Endothelial cell of umbilical vein (primary cell): ENCODE measurements around the gene LMF1. TPM values are rescaled to one million over a fixed set of nuclear protein-coding genes. Genes with fewer than 3 reads are reported as not detected.

Experiments used
- BruUV-seq: library from RNA; stranded (reverse); fragments of 400-500 nt; replicated peaks from 2 replicates; lab custom pipeline; 2021; lab: Mats Ljungman, UMichigan
- CTCF ChIA-PET: fragments of 300-600, 350-600 bp; sonication (Branson Sonifier 250); formaldehyde crosslinking; loops from one replicate; lab custom pipeline; 2021; ENCODE audit warnings: antibody characterized with exemption, inconsistent platforms; lab: Charles Lee
- POLR2A ChIA-PET: fragments of 300-600, 350-600 bp; sonication (Branson Sonifier 250); formaldehyde crosslinking; loops from one replicate; lab custom pipeline; 2021; ENCODE audit warnings: antibody characterized with exemption, inconsistent platforms; lab: Charles Lee
- DNase-seq: peaks from one replicate; pipeline ENCODE4 v3.0.0-alpha.2; 2011; ENCODE audit warnings: low read depth, low spot score
- FAIRE-seq: peaks from 2 replicates; lab custom pipeline; 2011; peaks lifted over from hg19 to GRCh38; lab: Jason Lieb, UNC
- H2AFZ ChIP-seq: 2 replicates; pipeline ENCODE4 v1.6.0; 2012; ENCODE audit warnings: low read depth, low read length, control low read depth, inconsistent platforms
- H3K27ac ChIP-seq: 2 replicates; pipeline ENCODE4 v1.5.1; 2011; ENCODE audit warnings: low read depth, mild to moderate bottlenecking, control low read depth, low read length, moderate library complexity; ENCODE audit not compliant: insufficient read depth
- H3K27me3 ChIP-seq, 2 experiments: 2 replicates each; pipeline versions ENCODE4 v1.6.0 to v1.6.1; 2011; ENCODE audit warnings: low read length in 2 of 2, mixed read lengths in 1 of 2; ENCODE audit not compliant: control insufficient read depth in 2 of 2, insufficient read depth in 2 of 2
- H3K36me3 ChIP-seq, 2 experiments: 2 replicates in 1 of 2; 3 replicates in 1 of 2; pipeline ENCODE4 v1.5.1; 2011; ENCODE audit warnings: low read length in 2 of 2, mild to moderate bottlenecking in 1 of 2, moderate library complexity in 1 of 2; ENCODE audit not compliant: control insufficient read depth in 2 of 2, insufficient read depth in 2 of 2; ENCODE audit errors: extremely low read depth in 1 of 2
- H3K4me1 ChIP-seq: 3 replicates; pipeline ENCODE4 v1.5.1; 2011; ENCODE audit warnings: mild to moderate bottlenecking, low read length; ENCODE audit not compliant: control insufficient read depth, insufficient read depth; ENCODE audit errors: extremely low read depth
- H3K4me2 ChIP-seq: 2 replicates; pipeline ENCODE4 v1.6.1; 2011; ENCODE audit warnings: low read length, control low read depth, mixed read lengths; ENCODE audit not compliant: insufficient read depth
- H3K4me3 ChIP-seq, 3 experiments: fragments of 200-600 bp in 1 of 3; sonication (generic), shearing (Covaris generic) in 1 of 3; replicated peaks in 1 of 3; 2 replicates each; pipeline ENCODE4 v1.5.1; 2011 to 2016; ENCODE audit warnings: control low read depth in 3 of 3, low read length in 3 of 3, mild to moderate bottlenecking in 2 of 3, inconsistent platforms in 1 of 3, low read depth in 1 of 3, moderate library complexity in 1 of 3; ENCODE audit not compliant: insufficient read depth in 1 of 3
- H3K79me2 ChIP-seq: 2 replicates; pipeline ENCODE4 v1.6.0; 2012; ENCODE audit warnings: low read length, inconsistent platforms; ENCODE audit not compliant: control insufficient read depth, insufficient read depth
- H3K9ac ChIP-seq: replicated peaks from 2 replicates; pipeline ENCODE3; 2011; ENCODE audit warnings: low read length, control low read depth; ENCODE audit not compliant: insufficient read depth; ENCODE audit errors: extremely low read depth
- H3K9me1 ChIP-seq: replicated peaks from 3 replicates; pipeline ENCODE4 v1.6.0; 2011; ENCODE audit warnings: mild to moderate bottlenecking, low read length; ENCODE audit not compliant: control insufficient read depth, insufficient read depth; ENCODE audit errors: extremely low read depth
- H3K9me3 ChIP-seq: replicated peaks from 2 replicates; pipeline ENCODE4 v1.5.1; 2012; ENCODE audit warnings: low read length, inconsistent platforms; ENCODE audit not compliant: control insufficient read depth, insufficient read depth
- H4K20me1 ChIP-seq: replicated peaks from 2 replicates; pipeline ENCODE3; 2011; ENCODE audit warnings: mild to moderate bottlenecking, low read length; ENCODE audit not compliant: control insufficient read depth, insufficient read depth; ENCODE audit errors: extremely low read depth
- CTCF ChIP-seq, 2 donors: IDR thresholded peaks; 1 replicate in 1 of 2; 2 replicates in 1 of 2; pipeline ENCODE4 v1.5.1; 2011; ENCODE audit warnings: low read length in 2 of 2, mild to moderate bottlenecking in 2 of 2, moderate library complexity in 2 of 2, control low read depth in 1 of 2, inconsistent platforms in 1 of 2, low read depth in 1 of 2; ENCODE audit not compliant: insufficient read depth in 1 of 2; ENCODE audit errors: extremely low read depth in 1 of 2
- EZH2 ChIP-seq: IDR thresholded peaks from 2 replicates; pipeline ENCODE4 v1.6.1; 2012; ENCODE audit warnings: borderline replicate concordance, low read depth, mild to moderate bottlenecking, moderate library complexity, low read length, inconsistent platforms; ENCODE audit not compliant: severe bottlenecking
- FOS ChIP-seq: IDR thresholded peaks from 2 replicates; pipeline ENCODE4 v1.6.1; 2011; ENCODE audit warnings: mild to moderate bottlenecking, low read length, moderate library complexity, borderline replicate concordance; ENCODE audit not compliant: insufficient read depth
- GATA2 ChIP-seq: IDR thresholded peaks from 2 replicates; pipeline ENCODE4 v1.7.0; 2011; ENCODE audit warnings: low read depth, mild to moderate bottlenecking, moderate library complexity, mixed read lengths, low read length; ENCODE audit not compliant: insufficient read length, insufficient read depth
- JUN ChIP-seq: IDR thresholded peaks from 2 replicates; pipeline ENCODE4 v1.6.1; 2011; ENCODE audit warnings: borderline replicate concordance, low read depth; ENCODE audit not compliant: insufficient read length, insufficient read depth
- MAX ChIP-seq: IDR thresholded peaks from 2 replicates; pipeline ENCODE4 v1.6.1; 2011; ENCODE audit not compliant: insufficient read depth, insufficient read length
- MYC ChIP-seq: IDR thresholded peaks from one replicate; pipeline ENCODE4 v1.6.1; 2011; ENCODE audit warnings: mild to moderate bottlenecking, low read depth, low read length
- POLR2A ChIP-seq: IDR thresholded peaks from 2 replicates; pipeline ENCODE4 v1.6.1; 2012; ENCODE audit warnings: low read depth, mild to moderate bottlenecking, control low read depth, low read length
- POLR2AphosphoS5 ChIP-seq: IDR thresholded peaks from 2 replicates; pipeline ENCODE4 v1.6.1; 2012; ENCODE audit warnings: low read depth, mild to moderate bottlenecking, control low read depth, low read length, moderate library complexity; ENCODE audit not compliant: insufficient read depth
- dilution Hi-C: fragments of 300-500 bp; cut with MboI; formaldehyde crosslinking; loops from one replicate; pipeline ENCODE4 v1.15.0; 2019; ENCODE audit warnings: low sequenced_read_pairs; ENCODE audit not compliant: extremely low pct_ligation_motif_present
- intact Hi-C: fragments of 100-400 bp; cut with micrococcal nuclease; formaldehyde crosslinking; loops from one replicate; pipeline ENCODE4 v1.10.0; 2022
- polyA plus RNA-seq, 4 experiments: library from polyadenylated mRNA; depleted of rRNA in 3 of 4; stranded (reverse) in 3 of 4; unstranded in 1 of 4; fragments of >200 nt; gene quantifications; 2 replicates each; pipeline versions ENCODE4 v1.2.1 to v1.2.3, GENCODE V29; 2011 to 2012; ENCODE audit warnings: missing spikeins in 1 of 4
- total RNA-seq: library from RNA; stranded (reverse); gene quantifications from 2 replicates; pipeline ENCODE4 v1.2.3, GENCODE V29; 2021

Gene LMF1
- total and polyA plus RNA-seq, 2 donors (not counting 3 experiments of a cell fraction or from before 2014, with no cell fraction given) = 17.8 TPM

GRCh38 chr16:937723-938122 is 33.1 kb downstream of the LMF1 start:
- H3K4me1 ChIP-seq = no peaks in the 10 kb centered on the region
- ChIA-PET POLR2A (no interaction called here), CTCF (interaction anchor here (0.6 kb wide), 1 partner anchor 117 kb away, joined by 3 read pairs; no protein-coding TSS in a partner anchor)
- H4K20me1 ChIP-seq = peaks cover 2% of the 10 kb centered on the region
- H3K27me3 ChIP-seq = no peaks in the 10 kb centered on the region
- no peak overlapping the region for H3K4me3 ChIP-seq
- TF ChIP-seq POLR2AphosphoS5 (no peak), MYC (no peak), POLR2A (no peak), FOS (no peak), JUN (no peak), GATA2 (no peak), EZH2 (no peak), MAX (no peak), CTCF (IDR thresholded peaks at IDR 0.05; ENCODE audit: extremely low read depth in 1 of 2, insufficient read depth in 1 of 2, low read depth in 1 of 2, low read length in 2 of 2) (no peak)
- DNase-seq = no peak
- no TSS peak for BruUV-seq
- no peaks in the 10 kb centered on the region for H3K36me3 ChIP-seq
- dilution Hi-C loops (no loop called here), intact Hi-C loops (no loop called here)
- FAIRE-seq = no peak
- H3K9ac ChIP-seq = no peak overlapping the region
- H3K9me3 ChIP-seq = peaks cover 3% of the 10 kb centered on the region
- H3K79me2 ChIP-seq = no peaks in the 10 kb centered on the region
- H2AFZ ChIP-seq = no peak overlapping the region
- H3K4me2 ChIP-seq = no peak overlapping the region
- H3K27ac ChIP-seq = no peak overlapping the region
- no peaks in the 10 kb centered on the region for H3K9me1 ChIP-seq
